HEK293 (cell line): Measurements from ENCODE around the gene NAIF1.
A peak's percentile ranks its signal among the peaks of the same experiment; 100 is the strongest.

Experiments used
- CTCF ChIA-PET: fragments of 350-600 bp; formaldehyde crosslinking; extraction: SDS; loops from one replicate; lab custom pipeline; 2021; ENCODE audit warnings: antibody characterized with exemption; lab: Yijun Ruan, JAX
- POLR2A ChIA-PET: fragments of 300-600 bp; formaldehyde crosslinking; extraction: SDS; loops from one replicate; lab custom pipeline; 2020; ENCODE audit warnings: antibody characterized with exemption, inconsistent platforms; lab: Yijun Ruan, JAX
- H3K27ac ChIP-seq: fragments of 200-500 bp; sonication (Bioruptor generic); 2 replicates; pipeline ENCODE4 v1.5.1; 2014; ENCODE audit warnings: low read depth, low read length, control low read depth, inconsistent platforms; ENCODE audit errors: extremely low read depth
- H3K36me3 ChIP-seq, 2 experiments: fragments of 200-500 bp in 1 of 2; sonication (Bioruptor generic) in 1 of 2; 1 replicate in 1 of 2; 2 replicates in 1 of 2; pipeline ENCODE4 v1.5.1; 2014 to 2017; ENCODE audit warnings: inconsistent platforms in 2 of 2, low read length in 2 of 2; ENCODE audit not compliant: control insufficient read depth in 2 of 2, insufficient read depth in 1 of 2
- H3K4me1 ChIP-seq: fragments of 200-500 bp; sonication (Bioruptor generic); 2 replicates; pipeline ENCODE4 v1.5.1; 2014; ENCODE audit warnings: mild to moderate bottlenecking, low read length, inconsistent platforms; ENCODE audit not compliant: control insufficient read depth, insufficient read depth
- H3K4me3 ChIP-seq: 2 replicates; pipeline ENCODE4 v1.5.1; 2011; ENCODE audit warnings: low read depth, mild to moderate bottlenecking, control low read depth, low read length, moderate library complexity
- H3K9me3 ChIP-seq: fragments of 200-500 bp; sonication (Bioruptor generic); 2 replicates; pipeline ENCODE4 v1.5.1; 2014; ENCODE audit warnings: low read depth, low read length, inconsistent platforms; ENCODE audit not compliant: control insufficient read depth, insufficient read depth
- KLF16 ChIP-seq: fragments of 450-650 bp; formaldehyde crosslinking; IDR thresholded peaks from 2 replicates; pipeline ENCODE4 v1.5.1; 2017; ENCODE audit warnings: missing biosample characterization, missing genetic modification characterization
- SP3 ChIP-seq: fragments of 450-650 bp; formaldehyde crosslinking; IDR thresholded peaks from 2 replicates; pipeline ENCODE4 v1.5.1; 2016; ENCODE audit warnings: missing biosample characterization, missing genetic modification characterization
- ZFP41 ChIP-seq: fragments of 450-650 bp; formaldehyde crosslinking; IDR thresholded peaks from 2 replicates; pipeline ENCODE4 v1.5.1; 2016; ENCODE audit warnings: missing biosample characterization, missing genetic modification characterization, borderline replicate concordance
- ZNF121 ChIP-seq: fragments of 450-650 bp; formaldehyde crosslinking; IDR thresholded peaks from 2 replicates; pipeline ENCODE4 v1.5.1; 2016; ENCODE audit warnings: missing biosample characterization, missing genetic modification characterization
- ZNF521 ChIP-seq: fragments of 450-650 bp; formaldehyde crosslinking; IDR thresholded peaks from 2 replicates; pipeline ENCODE4 v1.5.1; 2017; ENCODE audit warnings: missing biosample characterization, mild to moderate bottlenecking, missing genetic modification characterization
- TF ChIP-seq, protein P1 (sequence below): fragments of 450-650 bp; formaldehyde crosslinking; IDR thresholded peaks from 2 replicates; pipeline ENCODE4 v1.5.1; 2016; ENCODE audit warnings: missing biosample characterization, missing genetic modification characterization
- TF ChIP-seq, protein P2 (sequence below): fragments of 450-650 bp; formaldehyde crosslinking; conservative IDR thresholded peaks from 2 replicates; pipeline ENCODE4 v1.5.1; 2016; ENCODE audit warnings: low read depth, missing biosample characterization, missing genetic modification characterization

The NAIF1 gene

DNA sequence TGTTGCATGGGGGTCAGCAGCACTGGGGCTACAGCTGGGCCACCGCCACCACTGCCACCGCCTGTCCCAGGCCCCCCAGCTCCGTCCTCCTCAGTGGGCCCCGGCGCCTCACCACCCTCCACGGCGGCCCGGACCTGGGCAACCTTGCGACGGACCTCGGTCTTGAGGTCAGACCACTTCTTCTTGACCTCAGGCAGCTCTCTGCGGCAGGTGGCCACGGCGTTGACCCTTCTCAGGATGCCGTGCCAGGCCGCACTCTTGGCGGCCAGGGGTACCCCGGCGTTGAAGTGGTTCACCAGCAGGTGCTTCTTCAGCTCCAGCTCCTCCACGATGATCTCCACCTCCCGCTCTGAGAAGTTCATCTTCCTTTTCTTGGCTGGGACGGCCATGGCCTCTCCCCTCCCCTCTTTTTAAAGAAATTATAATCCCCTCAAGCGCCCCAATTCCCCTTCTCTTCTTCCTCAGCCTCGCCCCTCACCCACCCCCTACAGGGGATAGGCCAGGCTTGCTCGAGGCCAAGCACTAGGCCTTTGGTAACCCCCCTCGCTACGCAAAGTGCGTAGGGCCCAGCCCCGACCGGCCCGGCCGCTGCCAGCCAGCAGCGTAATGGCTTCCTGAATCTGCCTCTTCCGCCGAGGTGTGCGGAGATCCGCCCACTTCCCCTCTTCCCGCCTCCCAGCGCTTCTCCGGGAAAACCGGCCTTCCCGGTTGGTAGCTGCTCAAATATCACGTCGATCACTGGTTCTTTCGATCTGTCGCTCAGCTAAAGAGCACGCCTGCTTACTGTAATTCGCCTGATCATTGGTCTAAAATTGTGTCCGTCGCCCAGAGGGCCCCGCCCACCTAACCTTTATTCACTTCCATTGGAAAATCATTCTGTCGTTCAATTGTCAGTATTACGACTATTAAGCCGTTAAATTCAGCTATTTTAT is at the start of gene NAIF1 (continued):
- TF ChIP-seq, protein P1, sequence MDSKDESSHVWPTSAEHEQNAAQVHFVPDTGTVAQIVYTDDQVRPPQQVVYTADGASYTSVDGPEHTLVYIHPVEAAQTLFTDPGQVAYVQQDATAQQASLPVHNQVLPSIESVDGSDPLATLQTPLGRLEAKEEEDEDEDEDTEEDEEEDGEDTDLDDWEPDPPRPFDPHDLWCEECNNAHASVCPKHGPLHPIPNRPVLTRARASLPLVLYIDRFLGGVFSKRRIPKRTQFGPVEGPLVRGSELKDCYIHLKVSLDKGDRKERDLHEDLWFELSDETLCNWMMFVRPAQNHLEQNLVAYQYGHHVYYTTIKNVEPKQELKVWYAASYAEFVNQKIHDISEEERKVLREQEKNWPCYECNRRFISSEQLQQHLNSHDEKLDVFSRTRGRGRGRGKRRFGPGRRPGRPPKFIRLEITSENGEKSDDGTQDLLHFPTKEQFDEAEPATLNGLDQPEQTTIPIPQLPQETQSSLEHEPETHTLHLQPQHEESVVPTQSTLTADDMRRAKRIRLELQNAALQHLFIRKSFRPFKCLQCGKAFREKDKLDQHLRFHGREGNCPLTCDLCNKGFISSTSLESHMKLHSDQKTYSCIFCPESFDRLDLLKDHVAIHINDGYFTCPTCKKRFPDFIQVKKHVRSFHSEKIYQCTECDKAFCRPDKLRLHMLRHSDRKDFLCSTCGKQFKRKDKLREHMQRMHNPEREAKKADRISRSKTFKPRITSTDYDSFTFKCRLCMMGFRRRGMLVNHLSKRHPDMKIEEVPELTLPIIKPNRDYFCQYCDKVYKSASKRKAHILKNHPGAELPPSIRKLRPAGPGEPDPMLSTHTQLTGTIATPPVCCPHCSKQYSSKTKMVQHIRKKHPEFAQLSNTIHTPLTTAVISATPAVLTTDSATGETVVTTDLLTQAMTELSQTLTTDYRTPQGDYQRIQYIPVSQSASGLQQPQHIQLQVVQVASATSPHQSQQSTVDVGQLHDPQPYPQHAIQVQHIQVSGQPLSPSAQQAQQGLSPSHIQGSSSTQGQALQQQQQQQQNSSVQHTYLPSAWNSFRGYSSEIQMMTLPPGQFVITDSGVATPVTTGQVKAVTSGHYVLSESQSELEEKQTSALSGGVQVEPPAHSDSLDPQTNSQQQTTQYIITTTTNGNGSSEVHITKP (tag by site-specific recombination), result no peak
- TF ChIP-seq KLF16 (tag by site-specific recombination) (peak; percentile 84), SP3 (tag by site-specific recombination) (peak; percentile 89)

DNA sequence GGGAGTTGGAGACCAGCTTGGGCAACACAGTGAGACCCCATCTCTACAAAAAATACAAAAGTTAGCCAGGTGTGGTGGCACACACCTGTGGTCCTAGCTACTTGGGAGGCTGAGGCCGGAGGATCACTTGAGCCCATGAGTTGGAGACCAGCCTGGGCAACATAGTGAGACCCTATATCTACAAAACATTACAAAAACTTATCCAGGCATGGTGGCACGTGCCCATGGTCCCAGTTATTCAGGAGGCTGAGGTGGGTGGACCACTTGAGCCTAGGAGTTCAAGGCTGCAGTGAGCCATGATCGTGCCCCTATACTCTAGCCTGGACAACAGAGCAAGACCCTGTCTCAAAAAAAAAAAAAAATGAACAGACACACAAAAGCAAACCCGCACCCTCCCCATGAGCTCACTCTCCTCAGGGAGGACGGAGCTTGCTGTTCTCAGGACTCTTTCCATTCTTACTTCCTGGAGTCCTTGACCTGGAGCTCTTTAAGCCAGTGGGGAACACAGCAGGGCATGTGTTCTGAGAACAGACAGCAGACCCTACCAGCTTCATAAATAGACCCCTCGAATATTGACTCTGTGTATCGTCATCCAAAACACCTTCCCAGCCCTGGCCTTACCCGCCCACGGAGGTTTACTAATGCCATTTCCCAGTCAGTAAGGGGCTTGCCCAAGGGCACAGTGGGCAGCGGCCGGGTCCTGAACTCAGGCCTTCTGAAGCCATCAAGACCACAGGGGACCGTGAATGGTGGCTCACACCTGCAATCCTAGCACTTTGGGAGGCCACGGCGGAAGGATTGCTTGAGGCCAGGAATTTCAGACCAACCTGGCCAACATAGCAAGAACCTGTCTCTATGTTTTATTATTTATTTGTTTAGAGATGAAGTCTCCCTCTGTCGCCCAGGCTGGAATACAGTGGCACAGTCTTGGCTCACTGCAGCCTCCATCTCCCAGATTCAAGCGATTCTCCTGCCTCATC is 49.3 kb upstream of the NAIF1 start:
- no peak overlapping the region for H3K4me3 ChIP-seq
- ChIA-PET CTCF (interaction anchor here (0.6 to 5.2 kb wide), 18 partner anchors 9 to 275 kb away, joined by 3 to 88 read pairs (median 9); no protein-coding TSS in a partner anchor), POLR2A (interaction anchor here (0.6 to 1.0 kb wide), 2 partner anchors 25 to 603 kb away, joined by 3 read pairs; no protein-coding TSS in a partner anchor)
- H3K36me3 ChIP-seq, result peaks cover 0 to 36% of the 10 kb centered on the region in 2 experiments; a peak in 1 of 3 replicates
- no peaks in the 10 kb centered on the region for H3K9me3 ChIP-seq
- H3K4me1 ChIP-seq, result no peaks in the 10 kb centered on the region
- no peak for TF ChIP-seq ZNF521
- TF ChIP-seq, protein P2, sequence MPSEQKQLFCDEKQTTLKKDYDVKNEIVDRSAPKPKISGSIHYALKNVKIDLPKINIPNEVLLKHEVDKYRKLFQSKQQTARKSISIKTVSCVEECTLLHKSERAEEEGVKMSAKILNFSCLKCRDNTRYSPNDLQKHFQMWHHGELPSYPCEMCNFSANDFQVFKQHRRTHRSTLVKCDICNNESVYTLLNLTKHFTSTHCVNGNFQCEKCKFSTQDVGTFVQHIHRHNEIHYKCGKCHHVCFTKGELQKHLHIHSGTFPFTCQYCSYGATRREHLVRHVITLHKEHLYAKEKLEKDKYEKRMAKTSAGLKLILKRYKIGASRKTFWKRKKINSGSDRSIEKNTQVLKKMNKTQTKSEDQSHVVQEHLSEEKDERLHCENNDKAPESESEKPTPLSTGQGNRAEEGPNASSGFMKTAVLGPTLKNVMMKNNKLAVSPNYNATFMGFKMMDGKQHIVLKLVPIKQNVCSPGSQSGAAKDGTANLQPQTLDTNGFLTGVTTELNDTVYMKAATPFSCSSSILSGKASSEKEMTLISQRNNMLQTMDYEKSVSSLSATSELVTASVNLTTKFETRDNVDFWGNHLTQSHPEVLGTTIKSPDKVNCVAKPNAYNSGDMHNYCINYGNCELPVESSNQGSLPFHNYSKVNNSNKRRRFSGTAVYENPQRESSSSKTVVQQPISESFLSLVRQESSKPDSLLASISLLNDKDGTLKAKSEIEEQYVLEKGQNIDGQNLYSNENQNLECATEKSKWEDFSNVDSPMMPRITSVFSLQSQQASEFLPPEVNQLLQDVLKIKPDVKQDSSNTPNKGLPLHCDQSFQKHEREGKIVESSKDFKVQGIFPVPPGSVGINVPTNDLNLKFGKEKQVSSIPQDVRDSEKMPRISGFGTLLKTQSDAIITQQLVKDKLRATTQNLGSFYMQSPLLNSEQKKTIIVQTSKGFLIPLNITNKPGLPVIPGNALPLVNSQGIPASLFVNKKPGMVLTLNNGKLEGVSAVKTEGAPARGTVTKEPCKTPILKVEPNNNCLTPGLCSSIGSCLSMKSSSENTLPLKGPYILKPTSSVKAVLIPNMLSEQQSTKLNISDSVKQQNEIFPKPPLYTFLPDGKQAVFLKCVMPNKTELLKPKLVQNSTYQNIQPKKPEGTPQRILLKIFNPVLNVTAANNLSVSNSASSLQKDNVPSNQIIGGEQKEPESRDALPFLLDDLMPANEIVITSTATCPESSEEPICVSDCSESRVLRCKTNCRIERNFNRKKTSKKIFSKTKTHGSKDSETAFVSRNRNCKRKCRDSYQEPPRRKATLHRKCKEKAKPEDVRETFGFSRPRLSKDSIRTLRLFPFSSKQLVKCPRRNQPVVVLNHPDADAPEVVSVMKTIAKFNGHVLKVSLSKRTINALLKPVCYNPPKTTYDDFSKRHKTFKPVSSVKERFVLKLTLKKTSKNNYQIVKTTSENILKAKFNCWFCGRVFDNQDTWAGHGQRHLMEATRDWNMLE (tag by site-specific recombination), result no peak
- TF ChIP-seq ZNF121 (tag by site-specific recombination), result peak; percentile 96
- TF ChIP-seq ZFP41 (tag by site-specific recombination), result no peak
- no peak overlapping the region for H3K27ac ChIP-seq
